Measurements from ENCODE around the gene DHRS13. TPM values are rescaled to one million over a fixed set of nuclear protein-coding genes. Genes with fewer than 3 reads are reported as not detected.
"Not testable (repeated sequence)": the region's sequence is repeated elsewhere in the genome, so short reads cannot be mapped to it uniquely, and the experiment has no call there.

The DHRS13 gene
- total RNA-seq, 2 experiments from 2014 or later, result 29.2 to 29.3 TPM

DNA sequence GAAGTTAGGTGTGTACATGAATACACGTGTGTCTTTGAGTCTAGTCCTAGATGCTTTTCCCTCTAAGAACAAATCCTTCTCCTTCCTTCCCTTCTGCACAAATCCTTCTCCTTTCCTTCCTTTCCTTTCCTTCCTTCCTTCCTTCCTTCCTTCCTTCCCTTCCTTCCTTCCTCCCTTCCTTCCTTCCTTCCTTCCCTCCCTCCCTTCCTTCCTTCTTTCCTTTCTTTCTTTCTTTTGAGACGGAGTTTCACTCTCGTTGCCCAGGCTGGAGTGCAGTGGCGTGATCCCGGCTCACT is 615 bp upstream of the DHRS13 start:
- not testable (repeated sequence) for DNase-seq; H3K27me3 Mint-ChIP-seq (ENCODE audit: low read depth); H3K9me3 Mint-ChIP-seq (ENCODE audit: insufficient read depth); ATAC-seq
- POLR2A ChIA-PET, result interaction anchor here (0.7 to 2.9 kb wide), 4 partner anchors 20 to 176 kb away, joined by 3 to 14 read pairs (median 6); partner anchors contain the start of genes NEK8 and PHF12
- Mint-ChIP-seq H3K4me1 (ENCODE audit: low read depth) (peaks cover 32% of the 10 kb centered on the region), H3K4me3 (peak overlapping the region; percentile 88), H3K36me3 (ENCODE audit: low read depth) (peaks cover 49% of the 10 kb centered on the region), H3K27ac (peak overlapping the region; percentile 32)
- CTCF ChIA-PET, result interaction anchor here (0.6 to 4.8 kb wide), 15 partner anchors 11 to 546 kb away, joined by 3 to 41 read pairs (median 7); partner anchors contain the start of genes FAM222B, NEK8, POLDIP2 and RPL23A

- Mint-ChIP-seq H3K36me3 (ENCODE audit: low read depth) (peaks cover 46% of the 10 kb centered on the region), H3K9me3 (ENCODE audit: insufficient read depth) (no peaks in the 10 kb centered on the region), H3K4me3 (peak overlapping the region; percentile 88), H3K27me3 (ENCODE audit: low read depth) (no peaks in the 10 kb centered on the region), H3K4me1 (ENCODE audit: low read depth) (peaks cover 40% of the 10 kb centered on the region), H3K27ac (peak overlapping the region; percentile 86)
- DNase-seq (peak; percentile 68), ATAC-seq (peak; percentile 47)
- POLR2A ChIA-PET, result interaction anchor here (1.1 to 2.9 kb wide), 8 partner anchors 8 to 175 kb away, joined by 3 to 14 read pairs (median 8); partner anchors contain the start of genes FAM222B, NEK8 and PHF12
- CTCF ChIA-PET, result interaction anchor here (0.6 to 4.8 kb wide), 36 partner anchors 8 to 255 kb away, joined by 3 to 41 read pairs (median 4); partner anchors contain the start of genes FAM222B, NEK8, PHF12 and RPL23A
These were observed 737 bp downstream of the DHRS13 start for GRCh38 chr17:28901866-28902818.

DNA sequence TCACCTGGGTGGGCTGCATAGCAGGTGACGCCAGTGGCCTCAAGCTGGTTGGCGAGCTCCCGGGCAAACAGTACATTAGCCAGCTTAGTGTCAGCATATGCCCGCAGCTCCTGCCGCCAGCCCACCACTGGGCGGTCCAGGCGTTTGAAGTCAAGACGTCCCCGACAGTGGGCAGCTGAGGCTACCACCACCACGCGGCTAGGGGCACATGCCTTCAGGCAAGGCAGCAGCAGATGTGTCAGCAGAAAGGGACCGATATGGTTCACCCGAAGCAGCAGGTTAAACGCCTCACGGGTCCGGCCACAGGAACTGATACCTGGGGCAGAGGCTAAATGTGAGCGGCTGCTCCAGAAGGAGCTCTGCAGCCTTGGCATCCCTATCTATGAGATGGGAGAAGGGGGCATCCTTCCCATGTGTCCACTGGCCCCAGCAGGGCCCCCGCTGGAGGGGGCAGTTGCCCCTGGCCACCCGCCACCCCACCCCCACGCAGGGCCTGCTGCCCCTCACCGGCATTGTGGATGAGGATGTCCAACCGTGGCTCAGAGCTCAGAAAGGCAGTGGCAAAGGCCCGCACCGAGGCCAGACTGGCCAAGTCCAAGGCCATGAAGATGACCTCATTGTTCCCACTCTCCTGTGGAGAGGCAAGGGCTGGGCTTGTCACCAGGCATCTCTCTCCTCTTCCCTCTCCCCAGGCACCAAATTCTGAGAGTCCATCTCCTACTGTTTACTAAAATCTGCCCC is 1.7 kb downstream of the DHRS13 start:
- Mint-ChIP-seq H3K4me3 (peak overlapping the region; percentile 88), H3K27me3 (ENCODE audit: low read depth) (no peaks in the 10 kb centered on the region), H3K36me3 (ENCODE audit: low read depth) (peaks cover 45% of the 10 kb centered on the region), H3K9me3 (ENCODE audit: insufficient read depth) (no peaks in the 10 kb centered on the region), H3K4me1 (ENCODE audit: low read depth) (peaks cover 43% of the 10 kb centered on the region), H3K27ac (peak overlapping the region; percentile 86)
- CTCF ChIA-PET, result interaction anchor here (0.6 to 4.8 kb wide), 17 partner anchors 9 to 305 kb away, joined by 3 to 41 read pairs (median 8); partner anchors contain the start of genes FAM222B, NEK8, PHF12 and TLCD1
- ATAC-seq, result no peak
- no peak for DNase-seq
- POLR2A ChIA-PET, result interaction anchor here (1.3 to 2.9 kb wide), 6 partner anchors 9 to 174 kb away, joined by 3 to 14 read pairs (median 9); partner anchors contain the start of genes FAM222B and NEK8

GRCh38 chr17:28899212-28899815 is 3.6 kb downstream of the DHRS13 start:
- no peak for DNase-seq
- no peak overlapping the region for H3K4me3 Mint-ChIP-seq
- no peaks in the 10 kb centered on the region for H3K27me3 Mint-ChIP-seq (ENCODE audit: low read depth)
- no peak for ATAC-seq
- H3K4me1 Mint-ChIP-seq (ENCODE audit: low read depth), result peaks cover 54% of the 10 kb centered on the region
- CTCF ChIA-PET, result interaction anchor here (1.1 to 7.9 kb wide), 5 partner anchors 27 to 172 kb away, joined by 4 to 64 read pairs (median 12); partner anchors contain the start of genes PHF12 and TLCD1
- POLR2A ChIA-PET, result interaction anchor here (0.7 to 2.0 kb wide), 5 partner anchors 28 to 180 kb away, joined by 3 to 10 read pairs (median 4); partner anchors contain the start of genes NEK8 and RPL23A
- no peaks in the 10 kb centered on the region for H3K9me3 Mint-ChIP-seq (ENCODE audit: insufficient read depth)
- peak overlapping the region; percentile 75 for H3K27ac Mint-ChIP-seq
- peaks cover 45% of the 10 kb centered on the region for H3K36me3 Mint-ChIP-seq (ENCODE audit: low read depth)

DNA sequence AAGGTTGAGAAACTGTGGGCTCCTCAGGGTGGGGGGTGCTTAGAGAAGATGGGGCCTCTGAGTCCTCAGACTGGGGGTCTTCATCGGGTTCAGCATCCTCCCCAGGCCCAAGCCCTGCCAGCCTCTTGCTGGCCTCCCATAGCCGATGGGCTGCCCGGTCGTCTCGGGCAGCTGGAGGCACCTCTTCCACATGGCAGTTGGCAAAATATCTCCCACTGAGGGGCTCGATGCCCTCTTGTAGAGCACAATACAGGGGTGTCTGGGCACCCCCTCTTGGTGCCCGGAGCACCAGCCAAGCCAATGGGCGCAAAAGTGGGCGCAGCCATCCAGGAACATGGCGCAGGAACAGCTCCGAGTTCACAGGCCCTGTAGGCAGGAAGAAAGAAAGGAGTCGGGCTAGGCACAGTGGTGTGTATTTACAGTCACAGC is 4.3 kb downstream of the DHRS13 start:
- H3K4me3 Mint-ChIP-seq, result peak overlapping the region; percentile 98
- H3K9me3 Mint-ChIP-seq (ENCODE audit: insufficient read depth), result no peaks in the 10 kb centered on the region
- ATAC-seq, result no peak
- ChIA-PET POLR2A (interaction anchor here (0.7 to 2.6 kb wide), 8 partner anchors 14 to 179 kb away, joined by 3 to 23 read pairs (median 6); partner anchors contain the start of genes NEK8, PHF12, RPL23A and TLCD1), CTCF (interaction anchor here (0.8 to 7.9 kb wide), 10 partner anchors 27 to 217 kb away, joined by 3 to 64 read pairs (median 6); partner anchors contain the start of genes PHF12 and TLCD1)
- no peak for DNase-seq
- H3K27me3 Mint-ChIP-seq (ENCODE audit: low read depth), result no peaks in the 10 kb centered on the region
- H3K36me3 Mint-ChIP-seq (ENCODE audit: low read depth), result peaks cover 48% of the 10 kb centered on the region
- H3K27ac Mint-ChIP-seq, result peak overlapping the region; percentile 95
- H3K4me1 Mint-ChIP-seq (ENCODE audit: low read depth), result peaks cover 60% of the 10 kb centered on the region

DNA sequence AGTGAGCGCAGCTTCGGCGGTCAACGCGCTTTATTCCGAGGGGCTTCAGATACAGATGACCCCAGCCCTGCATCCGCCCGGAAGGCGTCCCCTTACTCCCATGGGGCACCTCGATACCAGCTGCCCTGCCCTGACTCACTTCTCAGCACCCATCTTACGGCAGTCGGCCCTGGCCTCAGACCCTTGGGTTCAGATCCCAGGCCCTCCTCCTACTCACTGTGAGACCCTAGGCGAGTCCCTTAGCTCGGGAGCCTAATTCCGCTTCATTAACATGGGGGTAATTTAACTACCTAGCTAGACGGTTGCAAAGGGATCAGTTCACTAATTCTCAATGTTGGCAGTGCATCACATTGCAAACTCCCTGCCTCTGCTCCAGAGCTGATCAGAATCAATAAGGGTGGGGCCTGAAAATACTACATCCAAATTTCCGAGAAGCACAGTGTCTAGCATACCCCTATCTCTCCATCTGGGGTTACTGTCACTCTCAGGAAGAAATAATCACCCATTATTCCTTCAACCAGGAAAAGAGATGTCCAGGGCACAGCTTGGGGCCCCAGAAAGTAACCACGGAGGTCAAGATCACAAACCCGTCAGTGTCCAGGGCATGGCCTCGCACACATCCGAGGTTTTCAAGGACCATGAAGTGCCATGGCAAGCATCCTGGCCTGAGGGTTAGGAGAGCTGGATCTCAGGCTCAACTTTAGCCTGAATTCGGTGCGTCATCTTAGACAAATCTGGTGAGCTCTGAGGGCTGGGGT is 4.9 kb downstream of the DHRS13 start:
- H3K27ac Mint-ChIP-seq, result peak overlapping the region; percentile 95
- ATAC-seq (no peak), DNase-seq (peak; percentile 63)
- H3K4me1 Mint-ChIP-seq (ENCODE audit: low read depth), result peaks cover 60% of the 10 kb centered on the region
- ChIA-PET CTCF (interaction anchor here (0.8 to 7.9 kb wide), 14 partner anchors 10 to 218 kb away, joined by 3 to 64 read pairs (median 5); partner anchors contain the start of genes PHF12, TLCD1 and TRAF4), POLR2A (interaction anchor here (0.9 to 2.6 kb wide), 10 partner anchors 13 to 179 kb away, joined by 3 to 23 read pairs (median 4); partner anchors contain the start of genes NEK8, PHF12, RPL23A and TLCD1)
- H3K9me3 Mint-ChIP-seq (ENCODE audit: insufficient read depth), result no peaks in the 10 kb centered on the region
- H3K4me3 Mint-ChIP-seq, result peak overlapping the region; percentile 98
- no peaks in the 10 kb centered on the region for H3K27me3 Mint-ChIP-seq (ENCODE audit: low read depth)
- H3K36me3 Mint-ChIP-seq (ENCODE audit: low read depth), result peaks cover 54% of the 10 kb centered on the region

GRCh38 chr17:28896884-28897768 is 5.8 kb downstream of the DHRS13 start, which contains the start of gene FLOT2:
TSS of gene FLOT2 (minus strand) at chr17:28897733. CDS start at chr17:28897574, 159 bp downstream.
- POLR2A ChIA-PET, result interaction anchor here (0.9 to 2.6 kb wide), 9 partner anchors 26 to 177 kb away, joined by 3 to 23 read pairs (median 4); partner anchors contain the start of genes NEK8, PHF12, RPL23A and TLCD1
- Mint-ChIP-seq H3K9me3 (ENCODE audit: insufficient read depth) (no peaks in the 10 kb centered on the region), H3K27me3 (ENCODE audit: low read depth) (no peaks in the 10 kb centered on the region), H3K4me3 (peak within 1 kb of the TSS; percentile 98), H3K36me3 (ENCODE audit: low read depth) (peaks cover 58% of the 10 kb centered on the region), H3K27ac (peak within 1 kb of the TSS; percentile 95), H3K4me1 (ENCODE audit: low read depth) (peaks cover 66% of the 10 kb centered on the region)
- ATAC-seq, result peak; percentile 74
- DNase-seq, result peak; percentile 73
- CTCF ChIA-PET, result interaction anchor here (0.9 to 7.9 kb wide), 17 partner anchors 11 to 219 kb away, joined by 3 to 64 read pairs (median 5); partner anchors contain the start of genes PHF12, TLCD1 and TRAF4

DNA sequence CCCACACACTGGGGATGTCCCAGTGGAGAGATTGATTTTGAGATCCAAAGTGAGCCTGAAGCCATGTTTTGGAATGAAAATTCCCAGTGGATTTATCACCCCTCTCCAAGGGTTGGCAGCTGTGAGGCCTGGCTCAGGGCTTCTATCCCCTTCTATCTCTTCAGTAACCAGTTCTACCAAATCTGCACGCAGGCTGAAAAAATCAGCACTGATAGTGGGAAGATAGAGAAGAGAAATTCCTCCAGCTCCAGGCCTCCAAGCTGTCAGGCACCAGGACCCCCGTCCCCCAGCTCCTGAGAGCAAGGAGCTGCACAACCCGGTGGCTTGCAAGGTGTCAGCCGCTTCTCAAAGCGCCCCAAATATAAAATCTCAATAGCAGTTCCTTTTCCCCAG is 6.4 kb downstream of the DHRS13 start:
- Mint-ChIP-seq H3K36me3 (ENCODE audit: low read depth) (peaks cover 58% of the 10 kb centered on the region), H3K27ac (peak overlapping the region; percentile 95), H3K4me1 (ENCODE audit: low read depth) (peaks cover 66% of the 10 kb centered on the region), H3K27me3 (ENCODE audit: low read depth) (no peaks in the 10 kb centered on the region), H3K4me3 (peak overlapping the region; percentile 98), H3K9me3 (ENCODE audit: insufficient read depth) (no peaks in the 10 kb centered on the region)
- ATAC-seq (no peak), DNase-seq (no peak)
- ChIA-PET CTCF (interaction anchor here (0.9 to 7.9 kb wide), 9 partner anchors 16 to 170 kb away, joined by 3 to 64 read pairs (median 5); partner anchors contain the start of gene TLCD1), POLR2A (interaction anchor here (0.8 to 2.6 kb wide), 5 partner anchors 54 to 177 kb away, joined by 3 to 23 read pairs (median 4); partner anchors contain the start of genes FAM222B, PHF12 and RPL23A)

- no peak for DNase-seq
These were observed 7.0 kb downstream of the DHRS13 start for GRCh38 chr17:28895794-28896447.

More at GRCh38 chr17:28895794-28896447, 7.0 kb downstream of the DHRS13 start:
- POLR2A ChIA-PET, result interaction anchor here (0.8 to 2.6 kb wide), 4 partner anchors 53 to 176 kb away, joined by 3 to 23 read pairs (median 4); partner anchors contain the start of genes FAM222B, PHF12 and RPL23A
- H3K36me3 Mint-ChIP-seq (ENCODE audit: low read depth), result peaks cover 63% of the 10 kb centered on the region
- H3K9me3 Mint-ChIP-seq (ENCODE audit: insufficient read depth), result no peaks in the 10 kb centered on the region
- H3K4me3 Mint-ChIP-seq, result peak overlapping the region; percentile 98
- H3K27me3 Mint-ChIP-seq (ENCODE audit: low read depth), result no peaks in the 10 kb centered on the region
- ATAC-seq, result no peak
- CTCF ChIA-PET, result interaction anchor here (0.9 to 7.9 kb wide), 8 partner anchors 16 to 146 kb away, joined by 3 to 64 read pairs (median 5); no protein-coding TSS in a partner anchor
- H3K27ac Mint-ChIP-seq, result peak overlapping the region; percentile 95
- H3K4me1 Mint-ChIP-seq (ENCODE audit: low read depth), result peaks cover 69% of the 10 kb centered on the region

Data from activated CD8-positive, alpha-beta T cell treated with anti-CD3 and anti-CD28 coated beads, Interleukin-2, amount 10 ng/mL, durations not matched to agents 7 days and 5 days (primary cell).